Fibroblast of skin of right biceps (primary cell): Measurements from ENCODE around the gene USP6NL.

Experiments used
- DNase-seq: peaks from one replicate; pipeline ENCODE4 v3.0.0-alpha.2; 2013

USP6NL gene

DNA sequence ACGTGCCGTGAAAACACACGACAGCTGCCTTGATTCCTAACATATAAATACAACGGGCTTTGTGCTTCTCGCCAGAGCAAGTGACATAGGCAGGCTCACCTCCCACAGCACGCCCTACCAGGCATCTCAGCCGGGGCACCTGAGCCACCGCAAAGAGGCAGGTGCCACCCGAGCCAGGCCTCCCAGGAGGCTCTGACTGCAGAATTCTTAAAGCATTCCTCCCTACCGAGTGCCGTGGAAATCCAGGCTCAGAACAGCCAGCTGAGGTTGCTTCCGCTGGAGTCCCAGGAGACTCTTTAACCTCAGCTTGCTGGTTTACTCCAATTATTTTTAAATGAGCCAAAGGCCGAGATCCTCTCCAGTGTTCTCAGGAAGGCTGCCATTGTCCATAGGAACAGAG is 206.5 kb downstream of the USP6NL start:
- no peak for DNase-seq
